Lung (tissue), 12 donors: Measurements from ENCODE around the gene ID3. TPM values are rescaled to one million over a fixed set of nuclear protein-coding genes. Genes with fewer than 3 reads are reported as not detected.

Experiments used
- ATAC-seq: fragments of 200-7000 bp; cut with Tn5 transposase; one replicate; pipeline ENCODE4 v1.9.1; 2020; ENCODE audit warnings: moderate number of reproducible peaks; ENCODE audit not compliant: insufficient read depth, low FRiP score
- DNase-seq, 3 donors: peaks; one replicate each; pipeline ENCODE4 v3.0.0-alpha.2; 2013 to 2017
- H3K27ac ChIP-seq, 2 donors: one replicate each; pipeline ENCODE4 v1.5.1; 2013; ENCODE audit warnings: mild to moderate bottlenecking in 2 of 2, moderate library complexity in 2 of 2, control low read depth in 1 of 2, inconsistent platforms in 1 of 2, low read depth in 1 of 2, low read length in 1 of 2
- H3K27me3 ChIP-seq, 3 donors: one replicate each; pipeline ENCODE4 v1.5.1; 2013; ENCODE audit warnings: low read length in 2 of 3; ENCODE audit not compliant: control insufficient read depth in 3 of 3, insufficient read depth in 3 of 3
- H3K36me3 ChIP-seq, 4 donors: one replicate each; pipeline ENCODE4 v1.5.1; 2013; ENCODE audit warnings: low read length in 4 of 4, mild to moderate bottlenecking in 1 of 4, moderate library complexity in 1 of 4; ENCODE audit not compliant: control insufficient read depth in 4 of 4, insufficient read depth in 4 of 4
- H3K4me1 ChIP-seq, 5 donors: one replicate each; pipeline ENCODE4 v1.5.1; 2013; ENCODE audit warnings: low read length in 5 of 5, mild to moderate bottlenecking in 2 of 5, moderate library complexity in 1 of 5; ENCODE audit not compliant: control insufficient read depth in 5 of 5, insufficient read depth in 5 of 5
- H3K4me3 ChIP-seq: one replicate; pipeline ENCODE4 v1.5.1; 2013; ENCODE audit warnings: mild to moderate bottlenecking, control low read depth, moderate library complexity
- H3K9ac ChIP-seq, 2 donors: one replicate each; pipeline ENCODE4 v1.5.1; 2013; ENCODE audit warnings: low read length in 2 of 2, control low read depth in 1 of 2; ENCODE audit not compliant: insufficient read depth in 1 of 2
- H3K9me3 ChIP-seq, 4 donors: one replicate each; pipeline ENCODE4 v1.5.1; 2013; ENCODE audit warnings: low read length in 3 of 4, mild to moderate bottlenecking in 1 of 4, moderate library complexity in 1 of 4; ENCODE audit not compliant: control insufficient read depth in 4 of 4, insufficient read depth in 3 of 4
- WGBS, 2 donors: extraction: QIAGEN DNeasy Blood & Tissue Kit; methylation state at CpG; one replicate each; pipeline ENCODE4 v1.1.7; 2013; 5-methylcytosine and 5-hydroxymethylcytosine counted together
- polyA plus RNA-seq, 2 donors: library from polyadenylated mRNA; stranded (reverse); fragments of 200-250 nt; gene quantifications; one replicate each; pipeline ENCODE4 v1.2.1, GENCODE V29; 2013
- total RNA-seq, 2 donors: library from RNA; depleted of rRNA in 1 of 2; stranded (reverse); fragments of >200 nt in 1 of 2; gene quantifications; one replicate each; pipeline ENCODE4 v1.2.1, GENCODE V29; 2014 to 2021
- TF ChIP-seq, protein P1 (sequence below): IDR thresholded peaks from 2 replicates; pipeline ENCODE4 v1.5.1; 2012; ENCODE audit warnings: mild to moderate bottlenecking; ENCODE audit errors: control extremely low read depth, extremely low read depth
- donor health status: control.
- donor health status: control.
- donor health status: Bipolar disorder and iron deficiency.
- donor health status: healthy.
- donor health status: DM: yes; HTN: yes; CAD: no.

The ID3 gene
- total and polyA plus RNA-seq, 4 donors, result 119 to 275 (median 163) TPM

DNA sequence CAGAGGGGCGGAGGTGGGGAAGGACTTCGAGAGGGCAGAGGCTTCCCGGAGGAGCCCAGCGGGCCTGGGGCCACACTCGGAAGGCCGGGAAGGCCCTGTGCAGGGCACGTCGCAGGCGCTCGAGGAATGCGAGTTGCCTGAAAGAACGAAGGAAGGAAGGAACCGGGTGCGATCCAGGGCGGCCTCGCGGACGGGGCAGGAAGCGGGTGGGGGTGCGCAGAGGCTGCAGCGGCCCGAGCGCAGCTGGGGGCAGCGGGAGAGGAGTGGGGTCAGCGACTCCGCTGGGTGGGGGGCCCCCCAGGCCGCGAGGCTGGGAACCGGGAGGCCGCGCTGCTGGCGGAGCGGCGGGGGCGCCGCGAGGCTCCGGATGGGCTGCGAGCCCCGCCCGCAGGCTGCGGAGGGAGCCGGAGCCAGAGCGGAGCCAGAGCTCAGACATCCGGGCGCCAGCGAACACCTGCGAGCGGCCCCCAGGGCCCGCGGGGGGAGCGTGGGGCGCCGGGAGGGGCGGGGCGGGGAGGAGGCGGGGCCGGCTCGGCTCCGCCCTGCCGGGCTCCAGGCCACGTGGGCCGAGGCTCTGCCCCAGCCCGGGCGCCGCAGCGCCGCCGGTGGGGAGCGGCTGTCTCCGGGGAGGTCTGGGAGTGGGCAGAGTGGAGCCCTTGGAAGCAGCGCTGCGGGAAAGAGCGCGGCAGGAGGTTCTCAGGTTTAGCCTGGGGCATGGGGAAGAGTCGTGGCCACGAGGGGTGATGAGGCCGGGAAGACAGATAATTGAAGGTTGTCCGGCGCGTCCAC is 4.6 kb downstream of the ID3 start:
- Histone ChIP-seq H3K27me3 (no peaks in the 10 kb centered on the region), H3K4me3 (peak overlapping the region; percentile 40), H3K27ac (peak overlapping the region; percentile 86 to 97), H3K4me1 (peaks cover 0 to 52% (median 20%) of the 10 kb centered on the region in 5 donors), H3K36me3 (peaks cover 0 to 21% (median 4%) of the 10 kb centered on the region in 4 donors), H3K9me3 (no peaks in the 10 kb centered on the region), H3K9ac (peak overlapping the region; percentile 31 to 87)
- ATAC-seq (peak; percentile 77), DNase-seq (peak; percentile 92 to 96 (median 93))
- WGBS, 2 donors, result 0 to 2% methylated on average over 46 to 81 of the region's 81 CpGs
- TF ChIP-seq, protein P1, sequence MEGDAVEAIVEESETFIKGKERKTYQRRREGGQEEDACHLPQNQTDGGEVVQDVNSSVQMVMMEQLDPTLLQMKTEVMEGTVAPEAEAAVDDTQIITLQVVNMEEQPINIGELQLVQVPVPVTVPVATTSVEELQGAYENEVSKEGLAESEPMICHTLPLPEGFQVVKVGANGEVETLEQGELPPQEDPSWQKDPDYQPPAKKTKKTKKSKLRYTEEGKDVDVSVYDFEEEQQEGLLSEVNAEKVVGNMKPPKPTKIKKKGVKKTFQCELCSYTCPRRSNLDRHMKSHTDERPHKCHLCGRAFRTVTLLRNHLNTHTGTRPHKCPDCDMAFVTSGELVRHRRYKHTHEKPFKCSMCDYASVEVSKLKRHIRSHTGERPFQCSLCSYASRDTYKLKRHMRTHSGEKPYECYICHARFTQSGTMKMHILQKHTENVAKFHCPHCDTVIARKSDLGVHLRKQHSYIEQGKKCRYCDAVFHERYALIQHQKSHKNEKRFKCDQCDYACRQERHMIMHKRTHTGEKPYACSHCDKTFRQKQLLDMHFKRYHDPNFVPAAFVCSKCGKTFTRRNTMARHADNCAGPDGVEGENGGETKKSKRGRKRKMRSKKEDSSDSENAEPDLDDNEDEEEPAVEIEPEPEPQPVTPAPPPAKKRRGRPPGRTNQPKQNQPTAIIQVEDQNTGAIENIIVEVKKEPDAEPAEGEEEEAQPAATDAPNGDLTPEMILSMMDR, result peak; percentile 31

DNA sequence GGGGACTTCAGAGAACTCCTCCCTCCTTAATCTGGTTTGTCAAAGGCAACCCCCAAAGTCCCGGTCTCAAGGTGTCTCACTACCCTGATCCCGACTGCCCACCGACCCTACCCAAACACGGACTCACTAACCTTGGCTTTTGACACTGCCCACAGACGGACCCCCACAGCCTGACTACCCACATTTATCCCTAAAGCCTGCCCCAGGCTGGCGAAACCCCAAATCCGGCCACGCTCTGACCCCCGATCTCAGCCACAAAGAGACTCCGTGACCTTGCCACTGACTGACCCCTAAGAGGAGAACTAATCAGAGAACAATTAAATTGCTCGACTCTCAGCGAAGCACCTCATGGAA is 5.2 kb downstream of the ID3 start:
- no peak for DNase-seq
- Histone ChIP-seq H3K27ac (peak overlapping the region; percentile 84 to 97), H3K9ac (peak overlapping the region; percentile 14 to 31), H3K4me1 (peaks cover 0 to 54% (median 20%) of the 10 kb centered on the region in 5 donors), H3K27me3 (no peaks in the 10 kb centered on the region), H3K4me3 (no peak overlapping the region), H3K36me3 (peaks cover 0 to 19% (median 4%) of the 10 kb centered on the region in 4 donors), H3K9me3 (no peaks in the 10 kb centered on the region)
- no peak for ATAC-seq
- TF ChIP-seq, protein P1, result no peak
- 25 to 27% methylated on average over 12 of the region's 12 CpGs for WGBS, 2 donors

DNA sequence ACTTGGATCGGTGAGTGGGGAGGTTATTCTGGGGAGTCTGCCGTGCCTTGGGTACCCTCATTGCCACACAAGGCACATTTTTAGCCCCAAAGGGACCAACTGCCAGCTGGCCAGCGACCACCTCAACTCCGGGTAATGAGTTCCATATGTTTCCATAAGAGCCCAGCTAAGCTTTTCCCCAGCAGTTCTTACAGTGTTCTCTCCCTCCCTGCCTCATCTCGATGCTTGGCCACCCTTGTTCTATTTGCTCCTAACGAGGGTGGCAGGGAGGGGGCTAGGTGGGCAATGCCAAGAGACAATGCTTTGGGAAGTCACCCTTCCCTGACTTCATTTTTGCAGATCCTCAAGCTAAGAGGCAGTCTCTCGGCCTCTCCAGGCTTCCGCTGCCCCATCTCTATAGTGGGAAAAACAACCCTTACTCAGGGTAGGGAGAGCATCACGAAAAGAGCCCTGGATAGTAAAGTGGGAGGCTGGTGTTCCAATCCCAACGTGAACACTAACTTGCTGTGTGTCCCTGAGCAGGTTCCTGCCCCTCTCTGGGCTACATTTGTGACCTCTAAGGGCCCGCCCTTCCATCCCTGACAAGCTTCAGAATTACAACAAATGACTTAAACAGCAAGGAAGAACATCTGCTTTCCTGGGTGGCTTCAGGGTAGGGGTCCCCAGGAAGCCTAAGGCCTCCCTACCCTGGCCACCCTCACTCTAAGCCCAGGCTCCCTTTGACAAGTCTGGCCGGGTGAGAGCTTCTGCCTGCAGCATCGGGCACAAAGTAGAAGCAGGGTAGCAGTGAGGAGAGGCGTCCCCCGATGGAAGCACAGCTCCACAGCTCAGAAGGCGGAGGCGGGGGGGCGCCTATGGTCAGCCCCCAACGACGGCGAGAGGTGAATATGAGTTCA is 5.8 kb downstream of the ID3 start:
- ATAC-seq, result no peak
- H3K27me3 ChIP-seq, result no peaks in the 10 kb centered on the region
- H3K9me3 ChIP-seq, result no peaks in the 10 kb centered on the region
- TF ChIP-seq, protein P1, result no peak
- H3K9ac ChIP-seq, result no peak overlapping the region
- 64 to 68% methylated on average over 21 of the region's 21 CpGs for WGBS, 2 donors
- H3K36me3 ChIP-seq, result peaks cover 0 to 13% (median 4%) of the 10 kb centered on the region in 4 donors
- H3K4me3 ChIP-seq, result no peak overlapping the region
- peak overlapping the region; percentile 84 to 97 for H3K27ac ChIP-seq
- H3K4me1 ChIP-seq, result peaks cover 0 to 61% (median 24%) of the 10 kb centered on the region in 5 donors
- DNase-seq, result peak; percentile 62 to 68 (median 64)
